Endodermal cell (in vitro differentiated cells): ENCODE results near the gene MDH1. TPM values are rescaled to one million over a fixed set of nuclear protein-coding genes. Genes with fewer than 3 reads are reported as not detected.

Experiments used
- DNase-seq: peaks from one replicate; pipeline ENCODE4 v3.0.0-alpha.2; 2017
- H3K27ac ChIP-seq: 2 replicates; pipeline ENCODE4 v1.5.1; 2013; ENCODE audit warnings: mild to moderate bottlenecking, low read depth, low read length, moderate library complexity
- H3K27me3 ChIP-seq: 2 replicates; pipeline ENCODE4 v1.6.1; 2013; ENCODE audit warnings: mild to moderate bottlenecking, low read length, moderate library complexity; ENCODE audit not compliant: insufficient read depth, control insufficient read depth, poor library complexity, severe bottlenecking
- H3K36me3 ChIP-seq: 2 replicates; pipeline ENCODE4 v1.7.0; 2013; ENCODE audit warnings: mild to moderate bottlenecking, low read length, moderate library complexity; ENCODE audit not compliant: control insufficient read depth, insufficient read depth
- H3K4me1 ChIP-seq: one replicate; pipeline ENCODE4 v1.7.0; 2013; ENCODE audit warnings: low read length; ENCODE audit not compliant: control insufficient read depth, insufficient read depth
- H3K4me3 ChIP-seq: 2 replicates; pipeline ENCODE4 v1.5.1; 2013; ENCODE audit warnings: mild to moderate bottlenecking, low read length, moderate library complexity
- H3K9ac ChIP-seq: 2 replicates; pipeline ENCODE4 v1.6.1; 2013; ENCODE audit warnings: mild to moderate bottlenecking, low read length, moderate library complexity; ENCODE audit not compliant: poor library complexity, severe bottlenecking; ENCODE audit errors: extremely low read depth
- H3K9me3 ChIP-seq: 2 replicates; pipeline ENCODE4 v1.6.1; 2013; ENCODE audit warnings: mild to moderate bottlenecking, low read length, moderate library complexity; ENCODE audit not compliant: control insufficient read depth
- H3K27ac Mint-ChIP-seq: 2 replicates; pipeline ENCODE4 v1.8.0; 2020; ENCODE audit warnings: mixed read lengths
- H3K27me3 Mint-ChIP-seq: 2 replicates; pipeline ENCODE4 v1.8.0; 2021; ENCODE audit warnings: mild to moderate bottlenecking, mixed read lengths; ENCODE audit not compliant: insufficient read depth
- H3K36me3 Mint-ChIP-seq: 2 replicates; pipeline ENCODE4 v1.8.0; 2020; ENCODE audit warnings: low read depth, mixed read lengths
- H3K4me1 Mint-ChIP-seq: 2 replicates; pipeline ENCODE4 v1.8.0; 2020; ENCODE audit warnings: mixed read lengths
- H3K4me3 Mint-ChIP-seq: 2 replicates; pipeline ENCODE4 v1.8.0; 2020; ENCODE audit warnings: mild to moderate bottlenecking, moderate library complexity, mixed read lengths
- H3K9me3 Mint-ChIP-seq: 2 replicates; pipeline ENCODE4 v1.8.0; 2020; ENCODE audit warnings: mild to moderate bottlenecking, mixed read lengths
- WGBS, 2 experiments: methylation state at CpG; one replicate each; pipeline versions ENCODE4 v1.1.5 to v1.1.7; 2013; ENCODE audit warnings: missing lambda C conversion rate in 2 of 2, mixed read lengths in 1 of 2; ENCODE audit not compliant: insufficient coverage in 1 of 2, insufficient read length in 1 of 2; 5-methylcytosine and 5-hydroxymethylcytosine counted together
- total RNA-seq, 2 donors: library from RNA; stranded (reverse); fragmentation: NEBNext Ultra II Directional in 1 of 2; extraction: Animal tissue kit (Norgen Biotek cat#: 25700) in 1 of 2; gene quantifications; 2 replicates in 1 of 2; 3 replicates in 1 of 2; pipeline ENCODE4 v1.2.1, GENCODE V29; 2021
- TF ChIP-seq, protein P1 (sequence below): fragments of 200-600 bp; sonication (generic); conservative IDR thresholded peaks from 2 replicates; pipeline ENCODE4 v1.5.0; 2021; ENCODE audit warnings: antibody characterized with exemption, mild to moderate bottlenecking

The MDH1 gene
- total RNA-seq, 2 donors from 2014 or later: 160 to 259 TPM

DNA sequence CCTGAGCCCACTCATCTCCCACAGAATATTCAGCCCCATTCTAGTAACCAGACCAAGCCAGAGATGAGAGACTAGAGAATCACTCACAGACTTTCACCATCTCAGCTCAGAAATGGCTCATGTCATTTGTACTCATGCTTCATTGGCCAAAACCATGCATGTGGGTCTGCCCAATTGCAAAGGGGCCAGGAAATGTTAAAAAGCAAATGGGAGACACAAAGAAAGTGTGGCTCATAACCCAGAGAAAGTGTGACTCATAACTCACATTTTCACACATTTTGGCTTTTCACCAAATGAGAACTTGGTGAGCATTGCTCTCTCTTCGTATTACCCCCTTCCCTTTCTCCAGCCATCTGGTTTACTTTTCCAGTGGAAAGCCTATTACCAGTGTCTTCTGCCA, 66.2 kb downstream of the MDH1 start:
- H3K27ac Mint-ChIP-seq: no peak overlapping the region
- no peaks in the 10 kb centered on the region for H3K36me3 Mint-ChIP-seq
- Histone ChIP-seq H3K4me1 (no peaks in the 10 kb centered on the region), H3K9me3 (no peaks in the 10 kb centered on the region), H3K27ac (no peak overlapping the region), H3K36me3 (no peaks in the 10 kb centered on the region), H3K27me3 (no peaks in the 10 kb centered on the region), H3K4me3 (no peak overlapping the region), H3K9ac (no peak overlapping the region)
- DNase-seq: no peak
- peaks cover 13% of the 10 kb centered on the region for H3K9me3 Mint-ChIP-seq
- H3K4me3 Mint-ChIP-seq: no peak overlapping the region
- TF ChIP-seq, protein P1, sequence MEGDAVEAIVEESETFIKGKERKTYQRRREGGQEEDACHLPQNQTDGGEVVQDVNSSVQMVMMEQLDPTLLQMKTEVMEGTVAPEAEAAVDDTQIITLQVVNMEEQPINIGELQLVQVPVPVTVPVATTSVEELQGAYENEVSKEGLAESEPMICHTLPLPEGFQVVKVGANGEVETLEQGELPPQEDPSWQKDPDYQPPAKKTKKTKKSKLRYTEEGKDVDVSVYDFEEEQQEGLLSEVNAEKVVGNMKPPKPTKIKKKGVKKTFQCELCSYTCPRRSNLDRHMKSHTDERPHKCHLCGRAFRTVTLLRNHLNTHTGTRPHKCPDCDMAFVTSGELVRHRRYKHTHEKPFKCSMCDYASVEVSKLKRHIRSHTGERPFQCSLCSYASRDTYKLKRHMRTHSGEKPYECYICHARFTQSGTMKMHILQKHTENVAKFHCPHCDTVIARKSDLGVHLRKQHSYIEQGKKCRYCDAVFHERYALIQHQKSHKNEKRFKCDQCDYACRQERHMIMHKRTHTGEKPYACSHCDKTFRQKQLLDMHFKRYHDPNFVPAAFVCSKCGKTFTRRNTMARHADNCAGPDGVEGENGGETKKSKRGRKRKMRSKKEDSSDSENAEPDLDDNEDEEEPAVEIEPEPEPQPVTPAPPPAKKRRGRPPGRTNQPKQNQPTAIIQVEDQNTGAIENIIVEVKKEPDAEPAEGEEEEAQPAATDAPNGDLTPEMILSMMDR: no peak
- no peaks in the 10 kb centered on the region for H3K27me3 Mint-ChIP-seq
- no peaks in the 10 kb centered on the region for H3K4me1 Mint-ChIP-seq
- 88 to 93% methylated on average over 1 of the region's 1 CpG for WGBS, 2 experiments

Other genes starting within 250 kb of the MDH1 start
- 10 to 100 TPM; 11.8 to 25.1 TPM for gene WDPCP, start 486 bp upstream of the MDH1 start, total RNA-seq